HepG2 (cell line): ENCODE results near the gene RERE. TPM values are rescaled to one million over a fixed set of nuclear protein-coding genes. Genes with fewer than 3 reads are reported as not detected.

Experiments
- ADNP ChIP-seq: sonication (generic); formaldehyde crosslinking; IDR thresholded peaks from 2 replicates; pipeline ENCODE4 v1.4.0; 2020; ENCODE audit warnings: missing genetic modification reagents
- CEBPB ChIP-seq: IDR thresholded peaks from 2 replicates; pipeline ENCODE4 v1.6.1; 2011; ENCODE audit warnings: low read depth, low read length, improper control_type of control experiment, borderline replicate concordance
- CTCF ChIP-seq: sonication (generic); formaldehyde crosslinking; IDR thresholded peaks from 2 replicates; pipeline ENCODE4 v1.5.0; 2020; ENCODE audit warnings: mild to moderate bottlenecking, missing genetic modification reagents, moderate library complexity
- FOXA3 ChIP-seq: IDR thresholded peaks from 2 replicates; pipeline ENCODE4 v1.6.1; 2016; ENCODE audit warnings: missing genetic modification reagents, missing compliant biosample characterization
- KAT2B ChIP-seq: fragments of 150-350 bp; IDR thresholded peaks from 2 replicates; pipeline ENCODE4 v1.6.1; 2014; ENCODE audit warnings: low read depth, low read length, borderline replicate concordance
- MED8 ChIP-seq: sonication (generic); formaldehyde crosslinking; IDR thresholded peaks from 2 replicates; pipeline ENCODE4 v1.8.1; 2023; ENCODE audit warnings: mild to moderate bottlenecking, missing genetic modification reagents; ENCODE audit not compliant: insufficient replicate concordance
- MEIS1 ChIP-seq: sonication (generic); formaldehyde crosslinking; IDR thresholded peaks from 2 replicates; pipeline ENCODE4 v1.9.0; 2021; ENCODE audit warnings: mild to moderate bottlenecking, missing genetic modification reagents, moderate library complexity, borderline replicate concordance
- NFYB ChIP-seq: sonication (generic); formaldehyde crosslinking; IDR thresholded peaks from 2 replicates; pipeline ENCODE4 v1.4.0; 2020; ENCODE audit warnings: missing genetic modification reagents
- SNAPC4 ChIP-seq: sonication (generic); formaldehyde crosslinking; IDR thresholded peaks from 2 replicates; pipeline ENCODE4 v1.4.0; 2020; ENCODE audit warnings: mild to moderate bottlenecking, missing genetic modification reagents
- SRF ChIP-seq: IDR thresholded peaks from 2 replicates; pipeline ENCODE4 v1.6.1; 2011; ENCODE audit warnings: mild to moderate bottlenecking, low read depth, low read length, moderate library complexity
- TBX2 ChIP-seq: sonication (generic); formaldehyde crosslinking; IDR thresholded peaks from 2 replicates; pipeline ENCODE4 v1.5.0; 2020; ENCODE audit warnings: missing genetic modification reagents, mild to moderate bottlenecking, borderline replicate concordance
- ZNF431 ChIP-seq: sonication (generic); formaldehyde crosslinking; IDR thresholded peaks from 2 replicates; pipeline ENCODE4 v1.9.0; 2022; ENCODE audit warnings: missing genetic modification reagents, low read depth, mild to moderate bottlenecking, borderline replicate concordance
- ZNF562 ChIP-seq: sonication (generic); formaldehyde crosslinking; IDR thresholded peaks from 2 replicates; pipeline ENCODE4 v1.8.0; 2022; ENCODE audit warnings: missing genetic modification reagents, borderline replicate concordance
- ZNF770 ChIP-seq: sonication (generic); formaldehyde crosslinking; IDR thresholded peaks from 2 replicates; pipeline ENCODE4 v1.5.0; 2020; ENCODE audit warnings: mild to moderate bottlenecking, missing genetic modification reagents
- ZNF776 ChIP-seq: sonication (generic); formaldehyde crosslinking; IDR thresholded peaks from 2 replicates; pipeline ENCODE4 v1.4.0; 2020; ENCODE audit warnings: mild to moderate bottlenecking, missing genetic modification reagents
- ZNF792 ChIP-seq: IDR thresholded peaks from 2 replicates; pipeline ENCODE4 v1.6.1; 2016
- polyA plus RNA-seq, 8 experiments: library from polyadenylated mRNA; depleted of rRNA in 3 of 8; stranded (reverse) in 7 of 8; unstranded in 1 of 8; fragments of >200 nt; fragmentation: Illumina TruSeq in 4 of 8; extraction: Trizol in 4 of 8; gene quantifications; 2 replicates each; pipeline versions ENCODE4 v1.2.1 to v1.2.3, GENCODE V29; 2011 to 2016; ENCODE audit warnings: low read depth in 4 of 8, missing spikeins in 1 of 8, mixed read lengths in 1 of 8; ENCODE audit not compliant: insufficient read depth in 1 of 8
- total RNA-seq, 5 experiments: library from RNA; depleted of rRNA; stranded (reverse); fragments of >200 nt; fragmentation: Illumina TruSeq; extraction: Trizol; gene quantifications; 2 replicates each; pipeline ENCODE4 v1.2.3, GENCODE V29; 2016; ENCODE audit warnings: low read depth in 1 of 5
- TF ChIP-seq, protein P1 (sequence below): sonication (generic); formaldehyde crosslinking; IDR thresholded peaks from 2 replicates; pipeline ENCODE4 v1.5.0; 2020; ENCODE audit warnings: missing genetic modification reagents
- TF ChIP-seq, protein P2 (sequence below): sonication (generic); formaldehyde crosslinking; IDR thresholded peaks from 2 replicates; pipeline ENCODE4 v1.5.0; 2020; ENCODE audit warnings: missing genetic modification reagents

Gene RERE
- total and polyA plus RNA-seq, 2 of the 13 experiments (the other 11 are each of a cell fraction or from before 2014, with no cell fraction given), result 18.3 to 21.9 TPM

DNA sequence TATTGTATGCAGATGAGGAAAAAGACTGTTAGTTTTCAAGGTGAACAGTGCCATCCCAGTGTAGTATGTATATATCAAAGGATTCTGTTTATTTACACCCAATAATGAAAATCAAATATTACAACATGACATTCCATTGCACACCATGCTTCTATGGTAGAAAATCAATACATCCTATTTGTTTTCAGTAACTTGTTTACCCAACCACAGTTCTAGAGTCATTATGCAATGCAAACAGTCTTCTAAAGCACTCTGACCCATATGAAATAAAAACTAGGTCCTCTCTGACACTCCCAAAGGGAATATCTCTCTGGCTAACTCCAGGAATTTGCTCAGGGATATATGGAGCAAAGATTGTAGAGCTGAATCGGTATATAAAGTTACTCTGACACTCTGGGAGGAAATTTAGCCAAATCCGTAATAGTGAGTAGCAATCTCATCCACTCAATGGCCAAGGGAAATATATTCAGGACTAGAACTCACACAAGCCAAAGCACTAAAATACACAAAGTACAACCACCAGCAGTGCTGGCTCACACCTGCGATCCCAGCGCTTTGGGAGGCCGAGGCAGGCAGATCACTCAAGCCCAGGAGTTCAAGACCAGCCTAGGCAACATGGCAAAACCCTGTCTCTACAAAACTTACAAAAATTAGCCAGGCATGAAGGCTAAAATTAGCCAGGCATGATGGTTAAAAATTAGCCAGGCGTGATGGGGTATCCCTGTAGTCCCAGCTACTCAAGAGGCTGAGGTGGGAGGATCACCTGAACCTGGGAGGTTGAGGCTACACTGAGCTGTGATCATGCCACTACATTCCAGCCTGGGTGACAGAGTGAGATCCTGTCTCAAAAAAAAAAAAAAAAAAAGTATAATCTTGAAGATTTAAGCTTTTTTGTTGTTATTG lies 75.2 kb downstream of the RERE start (continued):
- TF ChIP-seq MED8 (CRISPR knock-in tag) (no peak), ZNF776 (CRISPR knock-in tag) (no peak), MEIS1 (CRISPR knock-in tag) (0 out of 2 replicates have a peak, but pooled peaks have one; percentile 45), FOXA3 (CRISPR knock-in tag) (peak; percentile 100), ADNP (CRISPR knock-in tag) (0 out of 2 replicates have a peak, but pooled peaks have one; percentile 25), ZNF770 (CRISPR knock-in tag) (peak; percentile 93), ZNF562 (CRISPR knock-in tag) (no peak), ZNF431 (no peak; the same call in 1 of the 2 replicates), CEBPB (peak; percentile 96), TBX2 (CRISPR knock-in tag) (peak; percentile 96), NFYB (no peak), SNAPC4 (no peak), CTCF (CRISPR knock-in tag) (no peak), KAT2B (peak; percentile 86), ZNF792 (CRISPR knock-in tag) (peak; percentile 94), SRF (peak; percentile 25; the same call in 1 of the 2 replicates)
- TF ChIP-seq, protein P1, sequence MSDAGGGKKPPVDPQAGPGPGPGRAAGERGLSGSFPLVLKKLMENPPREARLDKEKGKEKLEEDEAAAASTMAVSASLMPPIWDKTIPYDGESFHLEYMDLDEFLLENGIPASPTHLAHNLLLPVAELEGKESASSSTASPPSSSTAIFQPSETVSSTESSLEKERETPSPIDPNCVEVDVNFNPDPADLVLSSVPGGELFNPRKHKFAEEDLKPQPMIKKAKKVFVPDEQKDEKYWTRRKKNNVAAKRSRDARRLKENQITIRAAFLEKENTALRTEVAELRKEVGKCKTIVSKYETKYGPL (CRISPR knock-in tag), result peak; percentile 85
- TF ChIP-seq, protein P2, sequence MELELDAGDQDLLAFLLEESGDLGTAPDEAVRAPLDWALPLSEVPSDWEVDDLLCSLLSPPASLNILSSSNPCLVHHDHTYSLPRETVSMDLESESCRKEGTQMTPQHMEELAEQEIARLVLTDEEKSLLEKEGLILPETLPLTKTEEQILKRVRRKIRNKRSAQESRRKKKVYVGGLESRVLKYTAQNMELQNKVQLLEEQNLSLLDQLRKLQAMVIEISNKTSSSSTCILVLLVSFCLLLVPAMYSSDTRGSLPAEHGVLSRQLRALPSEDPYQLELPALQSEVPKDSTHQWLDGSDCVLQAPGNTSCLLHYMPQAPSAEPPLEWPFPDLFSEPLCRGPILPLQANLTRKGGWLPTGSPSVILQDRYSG, result no peak
